Ovary (tissue), 10 donors: Measurements from ENCODE around the gene IL6. TPM values are rescaled to one million over a fixed set of nuclear protein-coding genes. Genes with fewer than 3 reads are reported as not detected.
"Not testable (repeated sequence)": the region's sequence is repeated elsewhere in the genome, so short reads cannot be mapped to it uniquely, and the experiment has no call there.

Source experiments
- DNase-seq, 5 donors: peaks; one replicate each; pipeline ENCODE4 v3.0.0-alpha.2; 2019 to 2020
- H3K27ac ChIP-seq, 2 donors: fragments of 200-600 bp; one replicate each; pipeline versions ENCODE4 v1.5.1 to v1.8.0; 2019 to 2022
- H3K27me3 ChIP-seq: fragments of 200-600 bp; one replicate; pipeline ENCODE4 v1.8.0; 2022
- H3K36me3 ChIP-seq: fragments of 200-600 bp; sonication (generic); one replicate; pipeline ENCODE4 v1.5.1; 2019
- H3K4me1 ChIP-seq: one replicate; pipeline ENCODE4 v1.8.1; 2013; ENCODE audit warnings: mild to moderate bottlenecking, moderate library complexity; ENCODE audit not compliant: insufficient read depth
- H3K4me3 ChIP-seq: fragments of 200-600 bp; sonication (generic); one replicate; pipeline ENCODE4 v1.5.1; 2017
- H3K9me3 ChIP-seq, 2 donors: fragments of 200-600 bp in 1 of 2; sonication (generic) in 1 of 2; one replicate each; pipeline versions ENCODE4 v1.5.1 to v1.8.1; 2013 to 2019; ENCODE audit warnings: mild to moderate bottlenecking in 1 of 2, moderate library complexity in 1 of 2
- CTCF ChIP-seq, 3 donors: fragments of 450-650 bp in 2 of 3; fragments of 200-600 bp in 1 of 3; IDR thresholded peaks; one replicate each; pipeline versions ENCODE4 v1.5.1 to v1.8.0; 2016 to 2022; ENCODE audit warnings: antibody characterized with exemption in 3 of 3, mild to moderate bottlenecking in 1 of 3
- EP300 ChIP-seq: sonication (generic); formaldehyde crosslinking; IDR thresholded peaks from one replicate; pipeline ENCODE4 v1.6.1; 2017; ENCODE audit warnings: antibody characterized with exemption
- POLR2A ChIP-seq: fragments of 450-650 bp; IDR thresholded peaks from one replicate; pipeline ENCODE4 v1.6.1; 2017; ENCODE audit warnings: antibody characterized with exemption, mild to moderate bottlenecking, moderate library complexity
- WGBS, 3 donors: extraction: QIAGEN DNeasy Blood & Tissue Kit in 1 of 3; methylation state at CpG; one replicate each; pipeline versions ENCODE4 v1.1.5 to v1.1.7; 2013 to 2017; 5-methylcytosine and 5-hydroxymethylcytosine counted together
- intact Hi-C, 4 donors: fragments of 100-400 bp; cut with DNase I; formaldehyde crosslinking; loops; one replicate each; pipeline versions ENCODE4 v1.11.0 to v1.15.1; 2022 to 2023
- long read RNA-seq, 3 donors: library from polyadenylated mRNA in 2 of 3; unstranded in 2 of 3; transcript quantifications; one replicate each; pipeline ENCODE4 v2.0.0 and lab custom pipeline, GENCODE V29; 2021 to 2026
- polyA plus RNA-seq, 2 donors: library from polyadenylated mRNA; stranded (reverse); fragments of 200-250 nt in 1 of 2; fragments of 350-450 nt in 1 of 2; fragmentation: Illumina TruSeq in 1 of 2; extraction: RNeasy Lipid Tissue Mini Kit (QIAGEN cat#74804) in 1 of 2; gene quantifications; one replicate each; pipeline ENCODE4 v1.2.3, GENCODE V29; 2013 to 2014
- total RNA-seq, 7 donors: library from RNA; depleted of rRNA in 2 of 7; stranded (reverse); fragments of >200 nt in 2 of 7; fragmentation: NEBNext Ultra II Directional in 3 of 7; extraction: Animal tissue kit (Norgen Biotek cat#: 25700) in 3 of 7; gene quantifications; one replicate each; pipeline versions ENCODE4 v1.1.0 to v1.2.4, GENCODE V29; 2016 to 2023
- donor health status: DM: no; HTN: no; CAD: no; lungs with moderate emphysema.
- donor health status: DM: no; HTN: no; CAD: no.
- donor health status: Bipolar disorder and iron deficiency.
- donor health status: DM: yes; HTN: yes; CAD: no.
- donor health status: DM: no; HTN: no; CAD: no.
- donor health status: DM: yes; HTN: yes; CAD: no.

IL6 gene
- total RNA-seq (1 to 10 TPM in 3 of 7 donors, under 1 TPM in 3, not detected in 1; 0.62 to 8.2 (median 3.3) TPM), polyA plus RNA-seq (10 to 100 TPM in 1 of 2 donors, 1 to 10 TPM in 1; 4.1 to 15.5 TPM)
- long read RNA-seq, donor 1, partial matches to known transcripts = 0 of 2 reads
- long read RNA-seq, donor 1, other reads (novel, unspliced or antisense) = 1 of 2 reads
- long read RNA-seq, donor 2 = 0 reads
- long read RNA-seq, donor 3, partial matches to known transcripts = 0 of 1 reads
- long read RNA-seq, donor 3, other reads (novel, unspliced or antisense) = 0 of 1 reads

DNA sequence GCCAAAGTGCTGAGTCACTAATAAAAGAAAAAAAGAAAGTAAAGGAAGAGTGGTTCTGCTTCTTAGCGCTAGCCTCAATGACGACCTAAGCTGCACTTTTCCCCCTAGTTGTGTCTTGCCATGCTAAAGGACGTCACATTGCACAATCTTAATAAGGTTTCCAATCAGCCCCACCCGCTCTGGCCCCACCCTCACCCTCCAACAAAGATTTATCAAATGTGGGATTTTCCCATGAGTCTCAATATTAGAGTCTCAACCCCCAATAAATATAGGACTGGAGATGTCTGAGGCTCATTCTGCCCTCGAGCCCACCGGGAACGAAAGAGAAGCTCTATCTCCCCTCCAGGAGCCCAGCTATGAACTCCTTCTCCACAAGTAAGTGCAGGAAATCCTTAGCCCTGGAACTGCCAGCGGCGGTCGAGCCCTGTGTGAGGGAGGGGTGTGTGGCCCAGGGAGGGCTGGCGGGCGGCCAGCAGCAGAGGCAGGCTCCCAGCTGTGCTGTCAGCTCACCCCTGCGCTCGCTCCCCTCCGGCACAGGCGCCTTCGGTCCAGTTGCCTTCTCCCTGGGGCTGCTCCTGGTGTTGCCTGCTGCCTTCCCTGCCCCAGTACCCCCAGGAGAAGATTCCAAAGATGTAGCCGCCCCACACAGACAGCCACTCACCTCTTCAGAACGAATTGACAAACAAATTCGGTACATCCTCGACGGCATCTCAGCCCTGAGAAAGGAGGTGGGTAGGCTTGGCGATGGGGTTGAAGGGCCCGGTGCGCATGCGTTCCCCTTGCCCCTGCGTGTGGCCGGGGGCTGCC lies at the start of gene IL6:
Gene IL6 (plus strand): TSS at position 294 of the 807 bp plus-strand sequence. CDS start 63 bp downstream, at position 357.
- H3K27ac ChIP-seq = peak within 1 kb of the TSS in 1 of 2 donors; percentile 20
- no peaks in the 10 kb centered on the region for H3K9me3 ChIP-seq
- peak; percentile 82 to 88 (median 86) for DNase-seq
- H3K4me3 ChIP-seq = peak within 1 kb of the TSS; percentile 33
- H3K27me3 ChIP-seq = no peaks in the 10 kb centered on the region
- H3K36me3 ChIP-seq = no peaks in the 10 kb centered on the region
- TF ChIP-seq CTCF (IDR thresholded peaks at IDR 0.05) (no peak), POLR2A (no peak), EP300 (no peak)
- H3K4me1 ChIP-seq = no peaks in the 10 kb centered on the region
- intact Hi-C loops = loop anchor here in 3 of 4 donors (2.0 to 10.0 kb wide), 3 partner anchors 162 to 170 kb away; no protein-coding TSS in a partner anchor
- WGBS, 3 donors = 15 to 25% (median 17%) methylated on average over 26 to 28 of the region's 28 CpGs

- H3K27me3 ChIP-seq, intact Hi-C loops, H3K4me1 ChIP-seq: not testable (repeated sequence)
Measured at GRCh38 chr7:22677263-22677662, 49.7 kb upstream of the IL6 start.

DNA sequence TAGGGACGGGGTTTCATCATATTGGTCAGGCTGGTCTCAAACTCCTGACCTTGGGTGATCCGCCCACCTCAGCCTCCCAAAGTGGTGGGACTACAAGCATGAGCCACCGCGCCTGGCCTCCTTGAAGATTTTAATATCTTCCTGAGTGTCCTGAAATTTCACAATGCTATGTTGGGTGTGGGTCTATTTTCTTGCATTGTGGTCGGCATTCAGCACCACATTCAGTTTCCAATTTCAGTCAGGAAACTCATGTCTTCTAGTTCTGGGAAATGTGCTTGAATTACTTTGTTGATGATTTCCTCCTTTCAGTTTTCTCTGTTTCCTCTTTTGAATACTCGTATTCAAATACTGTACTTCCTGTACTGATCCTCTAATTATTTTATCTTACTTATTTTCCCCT lies 49.3 kb upstream of the IL6 start:
- H3K27ac ChIP-seq = no peak overlapping the region
- H3K4me1 ChIP-seq = no peaks in the 10 kb centered on the region
- intact Hi-C loops = no loop called here
- H3K36me3 ChIP-seq = no peaks in the 10 kb centered on the region
- DNase-seq = no peak
- 72 to 88% (median 84%) methylated on average over 6 of the region's 6 CpGs for WGBS, 3 donors
- H3K4me3 ChIP-seq = no peak overlapping the region
- no peak for TF ChIP-seq CTCF (IDR thresholded peaks at IDR 0.05)
- H3K9me3 ChIP-seq = no peaks in the 10 kb centered on the region
- H3K27me3 ChIP-seq = no peaks in the 10 kb centered on the region

More at GRCh38 chr7:22677263-22677662, 49.7 kb upstream of the IL6 start:
- H3K27ac ChIP-seq, H3K36me3 ChIP-seq, H3K4me3 ChIP-seq, DNase-seq, H3K9me3 ChIP-seq: not testable (repeated sequence)
- 97 to 98% (median 97%) methylated on average over 5 of the region's 5 CpGs for WGBS, 3 donors

DNA sequence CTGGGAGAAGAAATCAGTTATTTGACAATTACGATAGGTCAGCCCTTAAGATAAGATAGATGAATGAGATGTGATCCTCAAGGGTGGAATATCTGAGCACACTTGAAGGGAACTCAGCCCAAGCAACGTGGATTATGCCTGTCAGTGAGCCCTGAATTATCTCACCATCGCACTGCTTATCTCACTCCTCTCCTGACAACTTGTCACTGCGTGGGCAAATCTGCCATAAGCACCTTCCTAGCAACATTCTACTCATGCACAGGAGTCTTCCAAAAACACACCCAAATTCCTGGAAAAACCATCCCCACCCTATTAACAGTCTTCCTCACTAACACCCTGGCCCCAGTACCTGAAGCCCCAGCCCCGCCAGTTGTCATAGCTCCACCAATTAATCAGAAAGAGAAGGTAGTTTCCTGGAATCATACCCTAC lies 46.5 kb upstream of the IL6 start:
- no peaks in the 10 kb centered on the region for H3K36me3 ChIP-seq
- no peak overlapping the region for H3K4me3 ChIP-seq
- H3K27ac ChIP-seq = no peak overlapping the region
- intact Hi-C loops = no loop called here
- no peaks in the 10 kb centered on the region for H3K4me1 ChIP-seq
- no peak for TF ChIP-seq CTCF (IDR thresholded peaks at IDR 0.05)
- TF ChIP-seq EP300 = no peak
- no peak for TF ChIP-seq POLR2A
- WGBS, 3 donors = 67 to 76% (median 75%) methylated on average over 5 of the region's 5 CpGs
- no peak for DNase-seq
- no peaks in the 10 kb centered on the region for H3K9me3 ChIP-seq
- no peaks in the 10 kb centered on the region for H3K27me3 ChIP-seq

DNA sequence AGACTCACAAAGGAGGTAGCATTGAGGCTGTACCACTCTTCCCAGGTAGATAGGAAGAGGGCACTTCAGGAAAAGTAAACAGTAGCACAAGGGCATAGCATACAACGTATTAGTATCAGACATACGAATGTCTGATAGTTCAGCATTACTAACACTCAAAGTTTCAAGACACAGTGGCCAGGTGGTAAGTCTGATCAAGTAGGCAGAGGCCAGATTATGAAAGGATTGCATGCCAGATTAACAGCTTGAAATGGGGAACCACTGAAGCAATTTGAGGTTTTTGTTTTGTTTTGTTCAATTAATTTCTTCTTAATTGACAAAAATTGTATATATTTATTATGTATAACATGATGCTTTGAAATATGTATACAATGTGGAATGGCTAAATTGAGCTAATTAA lies 45.7 kb upstream of the IL6 start:
- DNase-seq = no peak
- Histone ChIP-seq H3K9me3 (no peaks in the 10 kb centered on the region), H3K27me3 (no peaks in the 10 kb centered on the region), H3K4me1 (no peaks in the 10 kb centered on the region), H3K4me3 (no peak overlapping the region), H3K27ac (no peak overlapping the region), H3K36me3 (no peaks in the 10 kb centered on the region)
- WGBS, 3 donors = 86 to 90% (median 87%) methylated on average over 2 of the region's 2 CpGs
- TF ChIP-seq EP300 = no peak
- TF ChIP-seq CTCF (IDR thresholded peaks at IDR 0.05) = no peak
- TF ChIP-seq POLR2A = no peak
- intact Hi-C loops = no loop called here
